HG02798 (cell line): ENCODE results near the gene UGGT2.
A peak's percentile ranks its signal among the peaks of the same experiment; 100 is the strongest.
"Not testable (repeated sequence)": the region's sequence is repeated elsewhere in the genome, so short reads cannot be mapped to it uniquely, and the experiment has no call there.

Experiments
- ATAC-seq: cut with Tn5 transposase; IDR thresholded peaks from one replicate; pipeline ENCODE4 v1.9.1; 2021; ENCODE audit warnings: mild to moderate bottlenecking; ENCODE audit not compliant: unreplicated experiment, poor library complexity

The UGGT2 gene

GRCh38 chr13:96053003-96053703 lies at the start of gene UGGT2:
UGGT2 (minus strand) TSS chr13:96053401; CDS start chr13:96053312, 89 bp downstream.
- ATAC-seq, result peak; percentile 97

DNA sequence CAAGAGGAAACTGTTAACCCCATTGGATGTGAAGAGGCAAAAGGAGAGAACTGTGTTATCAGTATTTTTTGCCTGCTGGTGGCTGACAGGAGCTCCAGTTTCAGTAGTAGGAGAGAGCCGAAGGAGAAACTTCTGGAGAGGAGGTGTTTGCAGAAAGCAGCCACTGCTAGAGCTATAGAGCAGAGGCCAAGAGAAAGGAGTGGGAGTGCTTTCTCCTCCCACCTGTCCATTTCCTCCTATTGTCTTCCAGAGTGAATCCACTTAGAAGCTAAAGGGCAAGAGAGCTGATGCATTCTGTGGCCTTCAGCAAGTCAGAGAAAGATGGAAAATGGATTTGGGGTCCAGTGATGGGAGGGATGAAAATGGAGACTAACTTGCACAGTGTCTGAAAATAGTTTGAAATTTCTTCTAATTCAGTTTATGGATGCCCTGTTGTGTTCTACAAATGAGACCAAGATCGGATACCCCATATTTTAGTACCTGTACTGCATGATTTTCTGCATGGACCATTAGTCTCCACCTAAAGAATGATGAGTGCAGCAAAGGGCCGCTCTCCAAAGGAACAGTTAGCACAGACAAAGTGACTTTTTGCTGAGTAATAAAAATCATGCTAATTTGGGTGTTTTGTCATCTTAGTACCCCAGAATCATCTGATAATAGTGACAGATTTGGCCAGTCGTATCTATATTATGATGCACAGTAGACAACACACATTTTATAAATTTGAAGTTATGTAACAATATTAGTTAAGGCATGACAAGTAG lies 47.4 kb upstream of the UGGT2 start:
- ATAC-seq, result no peak

GRCh38 chr13:96093296-96094006 lies 40.2 kb upstream of the UGGT2 start:
- ATAC-seq, result no peak

GRCh38 chr13:96091164-96092117 lies 38.2 kb upstream of the UGGT2 start:
- ATAC-seq, result no peak

DNA sequence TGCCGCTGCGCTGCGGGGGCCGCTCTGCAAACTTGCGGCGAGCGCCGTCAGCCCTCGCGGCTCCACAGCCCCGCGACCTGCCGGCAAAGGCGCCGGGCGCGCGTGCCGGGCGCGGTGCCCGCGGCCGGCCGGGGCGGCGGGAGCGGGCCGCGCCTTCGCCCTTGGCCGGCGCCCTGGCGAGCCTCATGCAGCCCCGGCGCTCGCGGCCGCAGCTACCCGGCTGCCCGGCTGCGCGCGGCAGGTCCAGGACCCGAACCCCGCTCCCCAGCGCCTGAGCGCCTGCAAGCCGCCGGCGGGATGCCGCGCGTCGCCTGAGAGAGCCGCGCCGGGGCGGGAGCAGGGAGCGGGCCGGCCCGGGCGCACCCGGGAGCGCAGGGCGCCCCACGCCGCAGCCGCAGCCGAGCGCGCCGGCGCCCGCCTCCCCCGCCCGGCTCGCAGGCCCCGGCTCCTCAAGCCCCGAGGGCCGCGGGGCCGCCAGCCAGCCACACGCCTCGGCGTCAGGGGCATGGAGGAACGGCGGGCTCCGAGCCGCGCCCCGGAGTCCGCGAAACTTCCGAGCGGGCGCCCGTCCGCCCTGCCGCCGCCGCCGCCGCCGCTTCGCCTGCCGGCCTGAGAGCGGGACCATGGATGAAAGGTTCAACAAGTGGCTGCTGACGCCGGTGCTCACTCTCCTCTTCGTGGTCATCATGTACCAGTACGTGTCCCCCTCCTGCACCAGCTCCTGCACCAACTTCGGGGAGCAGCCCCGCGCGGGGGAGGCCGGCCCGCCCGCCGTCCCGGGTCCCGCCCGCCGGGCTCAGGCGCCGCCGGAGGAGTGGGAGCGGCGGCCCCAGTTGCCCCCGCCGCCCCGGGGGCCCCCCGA lies 37.3 kb upstream of the UGGT2 start:
- ATAC-seq, result peak; percentile 51

DNA sequence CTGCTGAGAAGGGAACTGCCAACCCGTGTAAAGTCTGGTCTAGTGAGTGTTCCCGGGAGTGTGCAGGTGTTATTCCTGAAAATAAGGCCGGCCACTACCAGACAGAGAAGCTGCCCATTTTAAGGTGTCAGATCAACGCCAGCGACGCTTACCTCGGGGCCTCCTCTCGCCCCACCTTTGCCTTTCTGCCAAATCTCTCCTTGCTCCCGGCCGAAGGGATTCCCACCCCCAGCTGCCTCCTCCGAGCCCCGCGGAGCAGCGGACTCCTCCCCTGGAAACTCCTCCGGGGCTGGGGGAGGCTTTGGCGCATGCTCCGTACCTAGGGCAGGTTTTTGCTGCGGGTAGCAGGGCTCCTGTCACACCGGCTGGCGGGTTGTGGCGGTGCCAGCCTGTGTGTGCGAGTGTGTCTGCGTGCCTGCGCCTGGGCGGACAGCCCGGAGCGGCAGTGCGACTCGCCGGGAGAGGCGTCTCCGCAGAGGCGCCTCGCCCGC lies 36.6 kb upstream of the UGGT2 start, which contains the start of gene HS6ST3:
HS6ST3 (plus strand) TSS at position 359 of the 491 bp plus-strand sequence.
- ATAC-seq, result peak; percentile 49

- ATAC-seq, result no peak
Measured at GRCh38 chr13:96089139-96089538, 35.9 kb upstream of the UGGT2 start.

DNA sequence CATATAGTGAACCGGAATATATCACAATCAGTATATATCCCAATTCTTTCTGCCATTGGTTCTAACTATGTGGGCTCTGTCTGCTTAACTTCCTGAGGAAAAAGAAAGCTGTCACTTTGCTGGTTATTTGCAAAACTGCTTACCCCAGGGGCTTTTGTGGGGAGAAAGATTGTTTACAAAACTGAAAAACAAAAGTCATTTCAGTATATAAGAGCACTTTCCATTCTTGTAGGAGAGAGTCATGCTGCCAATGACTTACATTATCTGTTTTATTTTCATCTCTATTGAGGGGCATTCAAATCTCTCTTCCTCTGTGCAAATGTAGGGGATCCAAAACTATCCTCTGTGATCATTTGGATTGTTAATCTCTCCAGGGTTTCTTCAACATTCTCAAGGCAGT lies 33.5 kb upstream of the UGGT2 start:
- no peak for ATAC-seq

DNA sequence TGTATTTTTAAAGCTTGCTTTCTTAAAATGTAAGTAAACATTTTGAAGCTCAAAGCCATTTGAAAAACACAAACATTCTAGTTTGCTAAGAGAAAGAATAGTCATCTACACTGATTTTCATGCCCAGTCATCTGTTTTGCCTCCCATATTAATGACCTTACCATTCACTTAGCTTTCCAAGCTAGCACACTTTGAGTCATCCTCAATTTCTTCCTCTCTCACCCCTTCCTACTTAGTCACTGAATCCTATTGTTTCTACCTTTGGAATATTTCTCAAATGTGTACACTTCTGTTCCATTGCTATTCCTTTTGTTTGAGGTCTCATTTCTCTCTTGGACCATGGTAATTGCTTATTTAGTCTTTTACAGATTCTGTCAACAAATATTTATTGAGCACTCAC lies 29.4 kb upstream of the UGGT2 start:
- ATAC-seq, result no peak

GRCh38 chr13:96081888-96082287 lies 28.7 kb upstream of the UGGT2 start:
- ATAC-seq, result no peak

DNA sequence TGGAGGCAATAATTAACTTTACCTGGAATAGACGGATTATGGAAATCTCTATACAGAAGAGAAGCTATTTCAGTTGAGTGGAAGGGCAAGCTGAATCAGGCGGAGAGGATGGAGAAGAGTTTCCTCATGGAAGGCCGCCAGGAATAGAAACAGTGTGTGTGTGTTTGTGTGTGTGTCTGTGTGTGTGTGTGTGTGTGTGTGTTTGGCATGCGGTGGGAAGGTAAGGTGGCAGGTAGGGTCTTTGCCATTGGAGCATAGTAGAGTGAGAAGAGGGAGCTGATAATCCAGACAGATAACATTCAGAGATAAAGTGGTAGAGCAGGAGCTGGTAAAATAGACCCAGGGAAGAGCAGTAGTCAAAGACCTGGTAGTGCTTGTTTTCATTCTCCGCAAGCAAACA lies 27.5 kb upstream of the UGGT2 start:
- no peak for ATAC-seq

DNA sequence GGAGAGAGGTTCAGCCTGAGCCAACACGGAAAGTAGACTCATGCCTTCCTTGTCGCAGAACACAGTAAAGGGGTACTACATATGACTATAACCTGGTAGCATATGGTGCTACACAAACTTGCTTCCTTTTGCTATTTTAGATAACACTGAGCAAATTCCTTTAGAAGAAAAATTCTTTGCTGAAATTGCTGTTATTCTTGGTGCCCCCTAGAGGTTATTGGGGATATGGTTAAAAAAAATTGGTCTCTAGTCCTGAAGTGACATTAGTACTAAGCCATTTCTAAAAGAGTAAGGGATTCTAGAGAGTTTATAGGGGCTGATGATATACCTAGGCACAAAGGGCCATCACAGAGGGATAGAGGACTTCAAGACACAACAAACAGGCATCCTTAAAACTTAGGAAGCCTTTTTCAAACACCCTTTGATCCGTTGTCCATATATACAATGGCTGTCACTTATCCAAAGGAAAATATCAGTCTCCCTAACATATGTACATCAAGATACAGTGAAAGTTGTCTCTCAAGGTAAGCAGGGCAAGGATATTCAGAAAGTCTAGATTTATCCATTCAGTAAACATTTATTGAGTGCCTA lies 22.8 kb upstream of the UGGT2 start:
- peak; percentile 64 for ATAC-seq

DNA sequence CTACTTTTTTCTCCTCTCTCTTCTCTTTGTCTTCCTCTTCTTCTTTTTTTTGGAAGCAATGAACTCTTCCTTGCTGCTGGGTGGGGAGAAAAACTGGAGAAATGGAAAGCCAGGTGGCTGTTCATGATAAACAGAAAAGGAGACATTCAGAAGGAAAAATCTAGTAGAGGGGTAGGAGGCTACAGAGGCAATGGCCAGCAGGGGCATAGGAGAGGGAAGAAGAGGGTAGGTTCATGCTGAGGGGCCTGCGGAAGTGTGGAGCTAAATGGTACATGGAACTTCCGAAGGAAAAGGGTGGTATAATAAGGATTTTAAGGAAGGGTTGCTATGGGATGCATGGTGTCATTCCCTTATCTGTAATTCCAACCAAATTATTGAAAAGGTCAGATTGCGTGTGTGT lies 19.2 kb upstream of the UGGT2 start:
- no peak for ATAC-seq

- ATAC-seq, result no peak
Measured at GRCh38 chr13:96071504-96071903, 18.3 kb upstream of the UGGT2 start.

DNA sequence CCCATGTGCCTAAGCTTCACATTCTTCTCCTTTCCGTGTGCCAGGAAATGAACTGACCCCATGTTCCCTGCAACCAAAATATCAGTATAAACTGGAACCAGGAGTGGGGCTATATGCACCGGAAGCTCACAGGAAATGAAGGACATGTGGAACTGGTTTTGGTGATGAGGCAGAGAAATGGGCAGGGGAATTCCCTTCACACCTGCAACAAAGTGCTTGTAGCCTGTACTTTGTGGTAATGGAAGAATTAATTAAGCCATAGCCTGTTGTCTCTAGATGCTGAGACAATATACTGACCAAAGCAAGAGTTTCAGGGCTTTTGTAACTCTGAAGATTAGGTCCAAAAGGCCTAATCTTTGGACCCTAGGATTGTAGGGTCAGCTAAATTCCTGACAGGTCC lies 15.5 kb upstream of the UGGT2 start:
- no peak for ATAC-seq

DNA sequence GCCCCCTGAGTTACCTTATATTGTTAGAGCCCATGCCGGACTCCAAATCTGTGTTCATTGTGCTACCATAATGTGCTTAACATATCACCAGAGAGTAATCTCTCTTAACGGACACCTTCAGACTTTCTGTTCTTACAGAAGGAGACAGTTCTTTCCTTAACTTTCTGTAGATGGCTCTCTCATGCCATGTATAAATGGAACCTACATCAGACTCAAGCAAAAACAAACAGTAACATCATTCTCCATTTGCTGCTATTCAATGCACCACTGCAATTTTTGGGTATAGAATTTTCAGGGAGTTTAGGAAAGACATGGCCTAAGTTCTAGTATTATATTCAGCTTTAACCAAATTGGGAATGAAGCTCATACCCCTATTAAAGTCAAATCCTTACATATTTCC lies 12.6 kb upstream of the UGGT2 start:
- ATAC-seq, result no peak

DNA sequence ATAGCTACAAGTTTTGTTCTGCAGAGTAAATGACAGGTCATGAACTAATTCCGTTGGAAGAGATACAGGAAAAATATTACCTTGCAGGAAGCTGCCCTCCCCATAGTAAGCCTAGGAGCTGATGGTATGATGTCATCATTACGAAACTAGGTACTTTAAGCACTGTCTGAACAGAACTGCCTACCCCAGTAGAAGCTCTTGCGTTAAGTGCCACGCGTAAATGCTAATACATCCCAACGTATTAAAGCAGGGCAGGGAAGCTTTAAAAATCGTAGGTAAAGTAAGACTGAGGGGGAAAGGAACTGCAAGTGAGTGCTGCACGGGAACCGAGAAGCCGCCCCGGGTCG lies 572 bp downstream of the UGGT2 start:
- peak; percentile 49 for ATAC-seq

- ATAC-seq, result not testable (repeated sequence)
Measured at GRCh38 chr13:96051946-96052345, 1.3 kb downstream of the UGGT2 start.

GRCh38 chr13:96051491-96051890 lies 1.7 kb downstream of the UGGT2 start:
- not testable (repeated sequence) for ATAC-seq
